GM12874 (cell line): ENCODE data around the gene GOLGA6C.

Source experiments
- TF ChIP-seq, protein P1 (sequence below): IDR thresholded peaks from 2 replicates; pipeline ENCODE4 v1.5.1; 2011; ENCODE audit warnings: low read depth, mild to moderate bottlenecking, control low read depth, low read length, moderate library complexity; ENCODE audit not compliant: insufficient read depth

GOLGA6C gene

DNA sequence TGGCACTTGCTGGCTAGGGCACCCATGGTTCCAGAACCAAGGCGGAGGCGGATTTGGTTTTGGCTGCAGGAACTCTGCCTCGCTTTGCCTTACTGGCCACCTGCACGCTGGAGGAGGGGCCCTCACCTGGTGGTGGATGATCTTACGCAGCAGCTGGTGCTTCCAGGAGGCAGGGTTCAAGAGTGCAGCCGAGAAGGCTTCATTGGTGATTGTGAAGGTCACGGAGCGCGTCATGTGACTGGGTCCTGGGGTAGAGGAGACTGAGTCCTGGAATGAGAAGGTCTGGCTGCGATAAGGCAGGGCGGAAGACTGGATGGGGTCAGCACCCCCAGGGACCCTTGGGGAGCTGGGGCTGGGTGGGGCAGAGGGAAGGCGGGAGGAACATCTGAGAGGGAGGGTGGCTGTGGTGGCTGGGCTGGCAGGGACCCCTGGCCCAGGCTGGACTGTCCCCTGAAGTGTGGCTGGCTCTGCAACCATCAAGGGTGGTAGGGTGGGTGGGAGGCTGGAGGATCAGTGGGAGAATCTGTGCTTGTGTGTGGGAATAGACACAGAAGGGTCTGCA, 25.8 kb upstream of the GOLGA6C start:
- TF ChIP-seq, protein P1, sequence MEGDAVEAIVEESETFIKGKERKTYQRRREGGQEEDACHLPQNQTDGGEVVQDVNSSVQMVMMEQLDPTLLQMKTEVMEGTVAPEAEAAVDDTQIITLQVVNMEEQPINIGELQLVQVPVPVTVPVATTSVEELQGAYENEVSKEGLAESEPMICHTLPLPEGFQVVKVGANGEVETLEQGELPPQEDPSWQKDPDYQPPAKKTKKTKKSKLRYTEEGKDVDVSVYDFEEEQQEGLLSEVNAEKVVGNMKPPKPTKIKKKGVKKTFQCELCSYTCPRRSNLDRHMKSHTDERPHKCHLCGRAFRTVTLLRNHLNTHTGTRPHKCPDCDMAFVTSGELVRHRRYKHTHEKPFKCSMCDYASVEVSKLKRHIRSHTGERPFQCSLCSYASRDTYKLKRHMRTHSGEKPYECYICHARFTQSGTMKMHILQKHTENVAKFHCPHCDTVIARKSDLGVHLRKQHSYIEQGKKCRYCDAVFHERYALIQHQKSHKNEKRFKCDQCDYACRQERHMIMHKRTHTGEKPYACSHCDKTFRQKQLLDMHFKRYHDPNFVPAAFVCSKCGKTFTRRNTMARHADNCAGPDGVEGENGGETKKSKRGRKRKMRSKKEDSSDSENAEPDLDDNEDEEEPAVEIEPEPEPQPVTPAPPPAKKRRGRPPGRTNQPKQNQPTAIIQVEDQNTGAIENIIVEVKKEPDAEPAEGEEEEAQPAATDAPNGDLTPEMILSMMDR = no peak

DNA sequence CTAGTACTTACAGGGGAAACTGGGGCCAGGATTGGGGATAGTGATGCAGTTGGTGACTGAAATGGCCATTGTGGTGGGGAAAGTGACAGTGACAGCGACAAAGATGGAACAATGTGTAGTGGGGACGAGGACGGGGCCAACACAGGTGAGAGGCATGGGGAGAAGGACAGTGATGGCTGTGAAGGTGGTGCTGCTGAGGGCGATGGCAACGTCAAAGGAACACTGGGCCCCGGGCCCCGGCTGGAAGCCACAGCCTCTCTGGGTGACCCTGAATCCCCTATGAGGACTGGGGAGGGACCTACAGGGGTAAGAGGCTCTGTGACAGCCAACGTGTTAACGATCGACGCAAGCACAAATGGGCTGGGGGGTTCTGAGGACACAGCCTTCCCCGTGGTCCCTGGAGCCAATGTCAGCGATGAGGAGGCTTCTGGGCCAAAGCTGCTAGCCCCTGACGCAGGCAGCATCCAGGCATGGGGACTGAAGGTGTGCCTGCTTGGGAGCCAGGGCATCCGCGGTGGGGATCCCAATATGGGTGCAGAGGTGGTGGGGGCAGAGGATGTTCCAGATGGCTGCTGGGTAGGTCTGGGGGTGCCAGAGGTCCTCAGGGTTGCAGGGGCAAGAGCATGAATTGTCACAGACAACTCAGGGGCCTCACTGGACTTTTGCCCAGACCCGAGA, 25.2 kb upstream of the GOLGA6C start:
- TF ChIP-seq, protein P1 = no peak

DNA sequence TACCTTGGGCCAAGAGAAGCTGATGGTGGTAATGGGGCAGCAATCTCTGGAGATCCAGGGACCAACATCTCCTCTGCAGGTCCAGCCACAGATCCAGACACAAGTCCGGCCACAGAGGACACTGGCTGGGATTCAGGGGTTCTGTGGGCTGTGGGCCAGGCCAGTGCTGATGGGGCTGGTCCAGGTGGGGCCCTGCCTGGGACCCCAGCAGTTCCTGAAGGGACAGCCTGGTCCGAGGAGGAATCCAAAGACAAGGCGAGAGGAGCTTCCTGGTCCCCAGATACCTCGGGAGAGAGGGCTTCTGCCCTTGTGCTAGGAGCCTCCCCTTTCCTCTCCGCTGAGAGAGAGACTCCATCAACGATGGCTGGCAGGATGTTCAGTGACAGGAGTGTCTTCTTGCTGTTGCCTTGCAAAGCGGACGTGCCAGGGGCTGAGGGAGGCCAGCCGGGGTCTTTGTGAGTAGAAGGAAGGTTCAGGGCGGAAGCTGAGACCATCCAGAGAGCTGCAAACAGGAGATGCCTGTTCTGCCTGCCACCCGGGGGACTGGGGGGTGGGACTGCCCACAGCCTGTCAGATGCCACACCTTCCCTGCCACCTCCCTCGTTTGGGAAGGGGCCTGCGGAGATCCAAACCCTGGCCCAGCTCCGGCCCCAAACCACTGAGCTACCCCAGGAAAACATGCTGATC, 24.5 kb upstream of the GOLGA6C start:
- TF ChIP-seq, protein P1 = no peak

DNA sequence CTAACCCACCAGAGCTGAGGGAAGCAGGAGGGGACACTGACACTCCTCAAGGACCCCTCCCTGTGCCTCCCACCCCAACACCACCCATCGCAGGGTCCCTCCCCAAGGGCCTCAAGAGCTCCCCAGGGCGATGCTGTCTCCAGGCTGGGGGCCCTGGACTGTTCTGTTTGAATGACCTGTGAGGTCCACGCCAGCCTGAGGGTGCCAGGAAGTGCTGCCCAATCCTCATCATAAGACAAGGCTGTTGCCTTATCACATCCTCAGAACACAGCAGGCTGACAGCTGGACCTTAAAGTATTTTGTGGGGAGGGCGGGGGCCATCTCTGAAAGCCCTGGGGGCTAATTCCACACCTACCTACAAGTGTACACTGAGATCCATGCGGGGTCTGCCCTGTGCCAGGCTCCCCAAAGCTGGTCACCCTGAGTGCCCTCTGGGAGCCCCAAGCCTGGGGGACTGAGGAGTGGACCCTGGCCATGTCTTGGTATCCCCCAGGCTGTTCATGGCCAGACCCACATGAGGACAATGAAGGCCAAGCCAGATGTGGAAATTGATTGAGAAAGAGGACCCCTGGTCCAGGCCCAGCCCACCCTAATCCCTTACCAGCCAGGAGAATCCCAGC, 23.8 kb upstream of the GOLGA6C start:
- TF ChIP-seq, protein P1 = no peak

DNA sequence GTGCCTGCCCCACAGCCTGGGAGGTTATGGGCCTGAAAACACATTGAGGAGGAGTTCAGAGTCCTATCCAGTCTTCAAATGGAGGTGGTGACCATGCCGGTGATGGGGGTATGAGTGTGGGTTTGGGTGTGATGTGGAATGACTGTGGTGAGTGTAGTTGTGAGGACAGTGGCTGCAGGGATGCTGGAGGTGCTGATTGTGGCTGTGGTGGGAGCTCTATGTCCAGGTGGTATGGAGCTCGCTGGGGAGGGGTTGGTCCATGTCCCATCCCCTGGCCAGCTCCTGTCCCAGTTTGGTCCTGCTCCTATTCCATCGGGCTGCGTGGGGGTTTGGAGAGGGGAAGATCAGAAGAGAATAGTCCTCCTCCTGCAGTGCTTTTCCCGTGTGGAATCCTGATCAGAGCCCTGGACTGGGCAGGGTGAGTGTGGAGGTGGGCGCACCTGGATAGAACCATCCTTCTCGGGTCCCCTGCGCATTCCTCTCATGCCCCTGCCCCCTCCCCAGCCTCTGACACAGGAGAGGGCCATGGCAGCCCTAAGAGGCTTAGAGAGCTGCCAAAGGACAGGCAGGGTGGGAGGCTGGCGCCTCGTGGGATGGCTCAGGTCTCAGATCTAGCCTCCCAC, 23.0 kb upstream of the GOLGA6C start:
- TF ChIP-seq, protein P1 = no peak

DNA sequence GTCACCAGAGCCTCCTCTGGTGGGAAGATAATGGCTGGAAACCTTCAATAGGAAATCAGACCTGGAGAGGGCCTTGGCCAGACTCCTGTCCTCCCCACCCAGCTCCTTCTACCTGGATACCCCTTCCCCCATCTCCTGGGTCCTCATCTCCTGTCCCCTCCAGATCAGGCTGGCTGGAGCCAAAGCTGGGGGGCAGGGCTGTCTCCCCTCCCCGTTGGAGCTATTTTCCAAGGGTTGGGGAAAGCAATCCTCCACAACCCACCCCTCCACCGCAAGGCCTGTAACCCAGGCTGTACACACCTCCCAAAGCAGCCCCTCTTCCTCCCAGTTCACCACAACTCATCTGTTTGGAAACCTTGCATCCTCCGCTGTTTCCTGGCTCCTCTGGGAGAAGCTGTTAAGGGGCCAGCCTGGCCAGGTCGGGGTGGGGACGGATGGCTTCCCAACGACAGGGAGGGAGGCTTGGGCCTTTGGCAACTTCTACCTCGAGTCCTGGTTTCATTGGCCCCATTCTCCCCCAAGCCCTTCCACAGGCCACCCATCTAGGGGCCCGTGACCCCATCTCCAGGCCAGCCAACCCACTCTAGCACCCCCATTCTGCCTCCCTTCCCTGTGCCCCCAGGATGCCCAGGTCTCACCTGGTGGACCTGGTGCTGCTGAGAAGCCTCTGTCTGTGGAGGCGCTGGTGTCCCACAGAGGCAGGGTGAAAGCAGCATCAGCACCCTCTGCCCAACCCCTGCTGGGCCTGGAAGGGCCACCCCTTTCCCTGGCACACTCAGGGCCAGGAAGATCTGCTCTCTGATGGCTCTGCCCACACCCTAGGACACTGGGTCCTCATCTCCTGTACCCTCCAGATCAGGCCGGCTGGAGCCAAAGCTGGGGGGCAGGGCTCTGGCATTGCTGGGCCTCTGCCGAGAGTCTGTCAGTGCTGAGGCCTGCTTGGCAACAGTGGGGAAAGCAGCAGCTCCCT, 22.1 kb upstream of the GOLGA6C start:
- TF ChIP-seq, protein P1 = no peak
